IPS-15b (cell line): Measurements from ENCODE around the gene TTLL9.
"Not testable (repeated sequence)": the region's sequence is repeated elsewhere in the genome, so short reads cannot be mapped to it uniquely, and the experiment has no call there.

Experiments
- H3K27me3 ChIP-seq: one replicate; pipeline ENCODE4 v1.6.1; 2013; ENCODE audit warnings: low read length; ENCODE audit not compliant: control insufficient read depth, insufficient read depth
- H3K36me3 ChIP-seq: one replicate; pipeline ENCODE4 v1.6.1; 2013; ENCODE audit warnings: low read length; ENCODE audit not compliant: control insufficient read depth, insufficient read depth
- H3K4me1 ChIP-seq: one replicate; pipeline ENCODE4 v1.6.1; 2013; ENCODE audit warnings: mild to moderate bottlenecking, low read length; ENCODE audit not compliant: control insufficient read depth, insufficient read depth
- H3K4me3 ChIP-seq: one replicate; pipeline ENCODE4 v1.5.1; 2013; ENCODE audit warnings: low read depth, low read length
- H3K9ac ChIP-seq: one replicate; pipeline ENCODE4 v1.6.1; 2013; ENCODE audit warnings: low read depth, mild to moderate bottlenecking, low read length
- H3K9me3 ChIP-seq: one replicate; pipeline ENCODE4 v1.6.1; 2013; ENCODE audit warnings: mild to moderate bottlenecking, low read length; ENCODE audit not compliant: control insufficient read depth, insufficient read depth

TTLL9 gene

GRCh38 chr20:31927627-31928159 is 57.3 kb downstream of the TTLL9 start:
- H3K36me3 ChIP-seq = no peaks in the 10 kb centered on the region
- no peaks in the 10 kb centered on the region for H3K9me3 ChIP-seq
- H3K4me3 ChIP-seq = no peak overlapping the region
- no peak overlapping the region for H3K9ac ChIP-seq
- peaks cover 2% of the 10 kb centered on the region for H3K27me3 ChIP-seq
- no peaks in the 10 kb centered on the region for H3K4me1 ChIP-seq

- not testable (repeated sequence) for H3K36me3 ChIP-seq, H3K4me3 ChIP-seq, H3K4me1 ChIP-seq, H3K9ac ChIP-seq, H3K9me3 ChIP-seq, H3K27me3 ChIP-seq
Measured at GRCh38 chr20:31929631-31930030, 59.2 kb downstream of the TTLL9 start.

- Histone ChIP-seq H3K4me1 (peaks cover 4% of the 10 kb centered on the region), H3K27me3 (peaks cover 2% of the 10 kb centered on the region), H3K4me3 (no peak overlapping the region), H3K9me3 (no peaks in the 10 kb centered on the region), H3K36me3 (no peaks in the 10 kb centered on the region), H3K9ac (no peak overlapping the region)
Measured at GRCh38 chr20:31930779-31931178, 60.3 kb downstream of the TTLL9 start.

- peaks cover 6% of the 10 kb centered on the region for H3K4me1 ChIP-seq
- no peak overlapping the region for H3K4me3 ChIP-seq
- H3K9me3 ChIP-seq = no peaks in the 10 kb centered on the region
- no peaks in the 10 kb centered on the region for H3K27me3 ChIP-seq
- H3K9ac ChIP-seq = no peak overlapping the region
- no peaks in the 10 kb centered on the region for H3K36me3 ChIP-seq
Measured at GRCh38 chr20:31933698-31934097, 63.3 kb downstream of the TTLL9 start.

GRCh38 chr20:31934491-31934890 is 64.1 kb downstream of the TTLL9 start:
- H3K9me3 ChIP-seq = no peaks in the 10 kb centered on the region
- no peak overlapping the region for H3K9ac ChIP-seq
- H3K27me3 ChIP-seq = no peaks in the 10 kb centered on the region
- no peak overlapping the region for H3K4me3 ChIP-seq
- H3K4me1 ChIP-seq = peaks cover 6% of the 10 kb centered on the region
- no peaks in the 10 kb centered on the region for H3K36me3 ChIP-seq

GRCh38 chr20:31934968-31935764 is 64.7 kb downstream of the TTLL9 start:
- Histone ChIP-seq H3K4me1 (peaks cover 6% of the 10 kb centered on the region), H3K4me3 (no peak overlapping the region), H3K9me3 (no peaks in the 10 kb centered on the region), H3K36me3 (no peaks in the 10 kb centered on the region), H3K27me3 (no peaks in the 10 kb centered on the region), H3K9ac (no peak overlapping the region)

- H3K4me3 ChIP-seq = no peak overlapping the region
- no peak overlapping the region for H3K9ac ChIP-seq
- no peaks in the 10 kb centered on the region for H3K36me3 ChIP-seq
- H3K27me3 ChIP-seq = no peaks in the 10 kb centered on the region
- peaks cover 6% of the 10 kb centered on the region for H3K4me1 ChIP-seq
- no peaks in the 10 kb centered on the region for H3K9me3 ChIP-seq
Measured at GRCh38 chr20:31936420-31936819, 66.0 kb downstream of the TTLL9 start.

- Histone ChIP-seq H3K27me3 (no peaks in the 10 kb centered on the region), H3K9me3 (no peaks in the 10 kb centered on the region), H3K4me3 (no peak overlapping the region), H3K4me1 (peaks cover 6% of the 10 kb centered on the region), H3K36me3 (no peaks in the 10 kb centered on the region), H3K9ac (no peak overlapping the region)
Measured at GRCh38 chr20:31937820-31938219, 67.4 kb downstream of the TTLL9 start.

GRCh38 chr20:31939661-31940060 is 69.2 kb downstream of the TTLL9 start:
- no peaks in the 10 kb centered on the region for H3K27me3 ChIP-seq
- no peak overlapping the region for H3K9ac ChIP-seq
- no peaks in the 10 kb centered on the region for H3K36me3 ChIP-seq
- no peaks in the 10 kb centered on the region for H3K9me3 ChIP-seq
- no peak overlapping the region for H3K4me3 ChIP-seq
- H3K4me1 ChIP-seq = peaks cover 6% of the 10 kb centered on the region

GRCh38 chr20:31943052-31943471 is 72.6 kb downstream of the TTLL9 start:
- H3K4me3 ChIP-seq = no peak overlapping the region
- no peaks in the 10 kb centered on the region for H3K27me3 ChIP-seq
- H3K4me1 ChIP-seq = no peaks in the 10 kb centered on the region
- no peaks in the 10 kb centered on the region for H3K9me3 ChIP-seq
- peaks cover 26% of the 10 kb centered on the region for H3K36me3 ChIP-seq
- H3K9ac ChIP-seq = no peak overlapping the region

- Histone ChIP-seq H3K9ac (no peak overlapping the region), H3K4me1 (no peaks in the 10 kb centered on the region), H3K9me3 (no peaks in the 10 kb centered on the region), H3K4me3 (no peak overlapping the region), H3K36me3 (peaks cover 38% of the 10 kb centered on the region), H3K27me3 (no peaks in the 10 kb centered on the region)
Measured at GRCh38 chr20:31945319-31945718, 74.9 kb downstream of the TTLL9 start.

- Histone ChIP-seq H3K4me1 (peaks cover 3% of the 10 kb centered on the region), H3K36me3 (peaks cover 38% of the 10 kb centered on the region), H3K9me3 (no peaks in the 10 kb centered on the region), H3K9ac (no peak overlapping the region), H3K27me3 (no peaks in the 10 kb centered on the region), H3K4me3 (no peak overlapping the region)
Measured at GRCh38 chr20:31945785-31946184, 75.4 kb downstream of the TTLL9 start.
